Natural killer cell (primary cell): ENCODE measurements around the gene CACNG7. TPM values are rescaled to one million over a fixed set of nuclear protein-coding genes. Genes with fewer than 3 reads are reported as not detected.

Experiments used
- ATAC-seq, 3 donors: fragments of 150-1000 bp in 2 of 3; fragments of 200-7000 bp in 1 of 3; cut with Tn5 transposase; 1 replicate in 1 of 3; 2 replicates in 2 of 3; pipeline ENCODE4 v1.10.0; 2021; ENCODE audit warnings: mild to moderate bottlenecking in 2 of 3, moderate library complexity in 2 of 3
- DNase-seq, 2 donors: peaks; one replicate each; pipeline versions ENCODE4 v3.0.0 to v3.0.0-alpha.2; 2013 to 2021; ENCODE audit warnings: mixed read lengths in 1 of 2
- H3K27ac ChIP-seq: one replicate; pipeline ENCODE4 v1.5.1; 2013; ENCODE audit warnings: mild to moderate bottlenecking, low read length
- H3K27me3 ChIP-seq: one replicate; pipeline ENCODE4 v1.6.1; 2013; ENCODE audit warnings: low read length; ENCODE audit not compliant: control insufficient read depth, insufficient read depth
- H3K36me3 ChIP-seq: one replicate; pipeline ENCODE4 v1.6.1; 2013; ENCODE audit warnings: low read length; ENCODE audit not compliant: control insufficient read depth, insufficient read depth
- H3K4me1 ChIP-seq: one replicate; pipeline ENCODE4 v1.6.1; 2013; ENCODE audit warnings: low read length; ENCODE audit not compliant: control insufficient read depth, insufficient read depth
- H3K4me3 ChIP-seq: one replicate; pipeline ENCODE4 v1.5.1; 2013; ENCODE audit warnings: low read length
- H3K9me3 ChIP-seq: one replicate; pipeline ENCODE4 v1.6.1; 2013; ENCODE audit warnings: low read length; ENCODE audit not compliant: control insufficient read depth, insufficient read depth
- H3K27ac Mint-ChIP-seq, 2 donors: one replicate each; pipeline ENCODE4 v1.8.0; 2022; ENCODE audit warnings: mild to moderate bottlenecking in 2 of 2, mixed read lengths in 2 of 2, moderate library complexity in 1 of 2
- H3K27me3 Mint-ChIP-seq, 2 donors: one replicate each; pipeline ENCODE4 v1.8.0; 2022; ENCODE audit warnings: low read depth in 2 of 2, mixed read lengths in 2 of 2
- H3K36me3 Mint-ChIP-seq: one replicate; pipeline ENCODE4 v1.8.0; 2022; ENCODE audit warnings: mixed read lengths
- H3K4me1 Mint-ChIP-seq, 2 donors: one replicate each; pipeline ENCODE4 v1.8.0; 2022; ENCODE audit warnings: mixed read lengths in 2 of 2
- H3K4me3 Mint-ChIP-seq: one replicate; pipeline ENCODE4 v1.8.0; 2022; ENCODE audit warnings: mild to moderate bottlenecking, moderate library complexity, mixed read lengths
- H3K9me3 Mint-ChIP-seq, 2 donors: one replicate each; pipeline ENCODE4 v1.8.0; 2022; ENCODE audit warnings: mixed read lengths in 2 of 2
- WGBS: methylation state at CpG from one replicate; pipeline ENCODE4 v1.1.7; 2013; ENCODE audit warnings: missing lambda C conversion rate; ENCODE audit not compliant: insufficient coverage; 5-methylcytosine and 5-hydroxymethylcytosine counted together
- intact Hi-C: fragments of 100-400 bp; cut with micrococcal nuclease; formaldehyde crosslinking; loops from one replicate; pipeline ENCODE4 v1.14.2; 2022
- total RNA-seq, 4 donors: library from RNA; stranded (reverse); fragments of 120-200 nt in 1 of 4; gene quantifications; one replicate each; pipeline versions ENCODE4 v1.2.3 to v1.2.4, GENCODE V29; 2013 to 2022
- TF ChIP-seq, protein P1 (sequence below): fragments of 200-600 bp; IDR thresholded peaks from one replicate; pipeline ENCODE4 v1.8.0; 2022; ENCODE audit warnings: antibody characterized with exemption

The CACNG7 gene
- total RNA-seq, 3 donors from 2014 or later (not counting 1 experiment from before 2014, with no cell fraction given): not detected

DNA sequence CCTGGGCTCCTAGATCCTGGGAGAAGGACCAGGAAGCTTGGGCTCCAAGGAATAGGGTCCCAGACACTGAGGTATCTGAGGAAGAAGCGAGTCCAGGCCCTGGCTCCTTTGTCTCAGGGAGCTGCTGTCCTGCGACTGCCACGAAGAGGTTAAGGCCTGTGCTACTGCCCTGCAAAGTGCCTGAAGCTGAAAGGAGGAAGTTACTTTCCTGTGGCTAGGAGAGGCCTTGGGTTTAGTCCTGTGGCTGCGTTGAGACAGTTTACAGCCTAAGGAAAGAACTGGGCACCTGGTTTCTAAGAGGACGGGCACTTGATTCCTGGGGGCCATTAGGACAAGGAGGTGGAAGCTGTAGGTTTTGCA lies 38.6 kb upstream of the CACNG7 start:
- Histone ChIP-seq H3K36me3 (peaks cover 16% of the 10 kb centered on the region), H3K4me3 (peak overlapping the region; percentile 6), H3K27me3 (no peaks in the 10 kb centered on the region), H3K27ac (peak overlapping the region; percentile 30), H3K9me3 (no peaks in the 10 kb centered on the region), H3K4me1 (peaks cover 73% of the 10 kb centered on the region)
- H3K27me3 Mint-ChIP-seq: no peaks in the 10 kb centered on the region
- peaks cover 0 to 3% of the 10 kb centered on the region in 2 donors for H3K9me3 Mint-ChIP-seq
- TF ChIP-seq, protein P1, sequence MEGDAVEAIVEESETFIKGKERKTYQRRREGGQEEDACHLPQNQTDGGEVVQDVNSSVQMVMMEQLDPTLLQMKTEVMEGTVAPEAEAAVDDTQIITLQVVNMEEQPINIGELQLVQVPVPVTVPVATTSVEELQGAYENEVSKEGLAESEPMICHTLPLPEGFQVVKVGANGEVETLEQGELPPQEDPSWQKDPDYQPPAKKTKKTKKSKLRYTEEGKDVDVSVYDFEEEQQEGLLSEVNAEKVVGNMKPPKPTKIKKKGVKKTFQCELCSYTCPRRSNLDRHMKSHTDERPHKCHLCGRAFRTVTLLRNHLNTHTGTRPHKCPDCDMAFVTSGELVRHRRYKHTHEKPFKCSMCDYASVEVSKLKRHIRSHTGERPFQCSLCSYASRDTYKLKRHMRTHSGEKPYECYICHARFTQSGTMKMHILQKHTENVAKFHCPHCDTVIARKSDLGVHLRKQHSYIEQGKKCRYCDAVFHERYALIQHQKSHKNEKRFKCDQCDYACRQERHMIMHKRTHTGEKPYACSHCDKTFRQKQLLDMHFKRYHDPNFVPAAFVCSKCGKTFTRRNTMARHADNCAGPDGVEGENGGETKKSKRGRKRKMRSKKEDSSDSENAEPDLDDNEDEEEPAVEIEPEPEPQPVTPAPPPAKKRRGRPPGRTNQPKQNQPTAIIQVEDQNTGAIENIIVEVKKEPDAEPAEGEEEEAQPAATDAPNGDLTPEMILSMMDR: no peak
- DNase-seq (peak; percentile 28 to 49), ATAC-seq (no peak)
- peak overlapping the region; percentile 78 for H3K4me3 Mint-ChIP-seq
- 30% methylated on average over 5 of the region's 5 CpGs for WGBS
- peaks cover 13% of the 10 kb centered on the region for H3K36me3 Mint-ChIP-seq
- intact Hi-C loops: no loop called here
- peaks cover 59 to 83% of the 10 kb centered on the region in 2 donors for H3K4me1 Mint-ChIP-seq
- H3K27ac Mint-ChIP-seq: peak overlapping the region; percentile 86 to 91

DNA sequence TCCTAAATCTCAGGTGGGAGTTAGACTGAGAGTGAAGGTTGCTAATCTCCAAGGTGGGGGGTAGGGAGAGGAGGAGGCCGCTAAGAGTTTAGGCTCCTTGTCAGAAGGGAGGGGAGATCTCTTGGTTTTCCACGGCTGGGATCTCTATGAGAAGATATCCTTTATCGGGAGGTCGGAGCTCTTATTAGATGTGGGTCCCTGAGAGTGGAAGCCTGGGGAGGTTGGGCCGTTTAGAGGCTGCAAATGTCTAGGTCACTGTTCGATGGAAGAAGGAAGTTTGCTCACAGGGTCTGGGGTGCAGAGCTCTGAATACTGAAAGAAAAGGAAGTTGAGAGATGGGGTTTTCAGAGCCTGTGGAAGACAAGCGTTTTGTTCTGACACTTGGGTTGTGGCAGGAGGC lies 37.6 kb upstream of the CACNG7 start:
- DNase-seq: peak; percentile 16 to 50
- peak overlapping the region; percentile 78 for H3K4me3 Mint-ChIP-seq
- H3K36me3 Mint-ChIP-seq: peaks cover 13% of the 10 kb centered on the region
- Histone ChIP-seq H3K27me3 (no peaks in the 10 kb centered on the region), H3K4me1 (peaks cover 64% of the 10 kb centered on the region), H3K36me3 (peaks cover 19% of the 10 kb centered on the region), H3K27ac (peak overlapping the region; percentile 41), H3K4me3 (no peak overlapping the region), H3K9me3 (no peaks in the 10 kb centered on the region)
- peaks cover 51 to 73% of the 10 kb centered on the region in 2 donors for H3K4me1 Mint-ChIP-seq
- H3K27me3 Mint-ChIP-seq: no peaks in the 10 kb centered on the region
- intact Hi-C loops: no loop called here
- H3K27ac Mint-ChIP-seq: peak overlapping the region; percentile 86 to 91
- ATAC-seq: no peak
- WGBS: 22% methylated on average over 7 of the region's 7 CpGs
- H3K9me3 Mint-ChIP-seq: peaks cover 0 to 3% of the 10 kb centered on the region in 2 donors
- TF ChIP-seq, protein P1: no peak

DNA sequence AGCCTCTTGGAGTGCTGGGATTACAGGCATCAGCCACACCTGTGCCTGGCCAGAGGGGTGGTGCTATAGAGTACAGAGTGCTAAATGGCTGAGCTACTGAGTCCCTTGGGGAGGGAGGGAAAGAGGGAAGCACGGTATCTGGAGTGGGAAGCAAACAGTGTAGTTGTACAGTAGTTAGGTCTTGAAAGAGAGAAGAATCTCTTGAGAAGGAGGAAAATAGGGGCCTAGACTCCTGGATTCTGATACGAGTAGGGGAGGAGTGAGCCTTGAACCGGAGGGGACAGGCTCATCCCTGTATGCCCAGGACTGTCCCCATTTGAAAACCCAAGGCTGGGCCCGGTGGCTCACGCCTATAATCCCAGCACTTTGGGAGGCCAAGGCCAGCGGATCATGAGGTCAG lies 36.3 kb upstream of the CACNG7 start:
- Histone ChIP-seq H3K4me1 (peaks cover 54% of the 10 kb centered on the region), H3K9me3 (no peaks in the 10 kb centered on the region), H3K36me3 (peaks cover 19% of the 10 kb centered on the region), H3K27ac (no peak overlapping the region), H3K27me3 (no peaks in the 10 kb centered on the region), H3K4me3 (no peak overlapping the region)
- ATAC-seq (no peak), DNase-seq (peak in 1 of 2 donors; percentile 14)
- intact Hi-C loops: no loop called here
- 90% methylated on average over 6 of the region's 6 CpGs for WGBS
- Mint-ChIP-seq H3K36me3 (peaks cover 13% of the 10 kb centered on the region), H3K4me3 (peak overlapping the region; percentile 61), H3K27me3 (no peaks in the 10 kb centered on the region), H3K4me1 (peaks cover 49 to 68% of the 10 kb centered on the region in 2 donors), H3K9me3 (peaks cover 0 to 3% of the 10 kb centered on the region in 2 donors), H3K27ac (peak overlapping the region; percentile 88 to 91)
- TF ChIP-seq, protein P1: no peak
